ENCODE measurements around the gene FOXP1.

GRCh38 chr3:71520161-71521020 lies 63.1 kb downstream of the FOXP1 start:
- no peak for TF ChIP-seq CBX2 (IDR thresholded peaks at IDR 0.05; ENCODE audit: low read depth, low read length)
- TF ChIP-seq CBX2 (CRISPR knock-in tag; IDR thresholded peaks at IDR 0.05; ENCODE audit: low read depth) = no peak
- no peak for TF ChIP-seq REST (IDR thresholded peaks at IDR 0.05; ENCODE audit: borderline replicate concordance in 1 of 2, low read depth in 1 of 2, low read length in 2 of 2)
